ENCODE results near the gene CCDC40.

Gene CCDC40

DNA sequence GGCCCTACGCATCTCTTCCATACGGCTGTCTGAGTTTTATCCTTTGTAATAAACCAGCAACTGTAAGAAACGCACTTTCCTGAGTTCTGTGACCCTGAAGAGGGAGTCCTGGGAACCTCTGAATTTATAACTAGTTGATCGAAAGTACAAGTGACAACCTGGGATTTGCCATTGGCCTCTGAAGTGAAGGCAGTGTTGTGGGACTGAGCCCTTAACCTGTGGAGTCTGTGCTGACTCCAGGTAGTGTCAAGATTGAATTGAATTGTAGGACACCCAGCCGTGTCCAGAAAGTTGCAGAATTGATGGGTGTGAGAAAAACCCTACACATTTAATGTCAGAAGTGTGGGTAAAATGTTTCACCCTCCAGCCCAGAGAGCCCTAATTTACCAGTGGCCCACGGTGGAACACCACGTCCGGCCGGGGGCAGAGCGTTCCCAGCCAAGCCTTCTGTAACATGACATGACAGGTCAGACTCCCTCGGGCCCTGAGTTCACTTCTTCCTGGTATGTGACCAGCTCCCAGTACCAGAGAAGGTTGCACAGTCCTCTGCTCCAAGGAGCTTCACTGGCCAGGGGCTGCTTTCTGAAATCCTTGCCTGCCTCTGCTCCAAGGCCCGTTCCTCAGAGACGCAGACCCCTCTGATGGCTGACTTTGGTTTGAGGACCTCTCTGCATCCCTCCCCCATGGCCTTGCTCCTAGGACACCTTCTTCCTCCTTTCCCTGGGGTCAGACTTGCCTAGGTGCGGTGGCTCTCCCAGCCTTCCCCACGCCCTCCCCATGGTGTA lies 66.4 kb downstream of the CCDC40 start:
- no peak for DNase-seq (ENCODE audit: low spot score)

DNA sequence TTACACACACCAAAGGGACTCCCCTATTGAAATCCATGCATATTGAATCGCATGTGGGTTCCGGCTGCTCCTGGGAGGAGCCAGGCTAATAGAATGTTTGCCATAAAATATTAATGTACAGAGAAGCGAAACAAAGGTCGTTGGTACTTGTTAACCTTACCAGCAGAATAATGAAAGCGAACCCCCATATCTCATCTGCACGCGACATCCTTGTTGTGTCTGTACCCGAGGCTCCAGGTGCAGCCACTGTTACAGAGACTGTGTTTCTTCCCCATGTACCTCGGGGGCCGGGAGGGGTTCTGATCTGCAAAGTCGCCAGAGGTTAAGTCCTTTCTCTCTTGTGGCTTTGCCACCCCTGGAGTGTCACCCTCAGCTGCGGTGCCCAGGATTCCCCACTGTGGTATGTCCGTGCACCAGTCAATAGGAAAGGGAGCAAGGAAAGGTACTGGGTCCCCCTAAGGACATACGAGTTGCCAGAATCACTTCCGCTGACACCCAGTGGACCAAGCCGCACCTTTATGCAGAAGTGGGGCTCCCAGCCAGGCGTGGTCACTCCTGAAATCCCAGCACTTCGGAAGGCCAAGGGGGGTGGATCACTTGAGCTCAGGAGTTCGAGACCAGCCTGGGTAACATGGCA lies 67.1 kb downstream of the CCDC40 start:
- DNase-seq (ENCODE audit: low spot score) = no peak

GRCh38 chr17:80104321-80104955 lies 68.0 kb downstream of the CCDC40 start:
- DNase-seq (ENCODE audit: low spot score) = no peak

DNA sequence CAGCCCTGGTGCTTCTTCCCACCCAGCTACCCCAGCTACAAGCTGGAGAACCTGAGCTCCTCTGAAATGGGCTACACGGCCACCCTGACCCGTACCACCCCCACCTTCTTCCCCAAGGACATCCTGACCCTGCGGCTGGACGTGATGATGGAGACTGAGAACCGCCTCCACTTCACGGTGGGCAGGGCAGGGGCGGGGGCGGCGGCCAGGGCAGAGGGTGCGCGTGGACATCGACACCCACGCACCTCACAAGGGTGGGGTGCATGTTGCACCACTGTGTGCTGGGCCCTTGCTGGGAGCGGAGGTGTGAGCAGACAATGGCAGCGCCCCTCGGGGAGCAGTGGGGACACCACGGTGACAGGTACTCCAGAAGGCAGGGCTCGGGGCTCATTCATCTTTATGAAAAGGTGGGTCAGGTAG lies 68.5 kb downstream of the CCDC40 start:
- DNase-seq (ENCODE audit: low spot score) = no peak

GRCh38 chr17:80105762-80106161 lies 69.3 kb downstream of the CCDC40 start:
- no peak for DNase-seq (ENCODE audit: low spot score)

DNA sequence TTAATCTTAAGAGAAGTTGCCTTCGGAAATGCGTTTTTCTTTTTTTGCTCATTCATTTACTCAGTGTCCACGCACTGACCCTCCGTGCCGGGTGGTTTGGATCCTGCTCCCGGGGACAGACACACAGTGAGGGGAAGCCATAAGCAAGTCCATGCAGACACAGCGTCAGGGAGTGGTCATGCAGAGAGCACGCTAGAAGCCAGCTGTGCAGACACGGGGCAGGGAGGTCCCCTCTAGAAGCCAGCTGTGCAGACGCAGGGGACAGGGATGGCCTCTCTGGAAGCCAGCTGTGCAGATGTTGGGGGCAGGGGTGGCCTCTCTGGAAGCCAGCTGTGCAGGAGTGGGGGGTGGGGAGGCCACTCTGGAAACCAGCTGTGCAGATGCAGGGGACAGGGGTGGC lies 69.7 kb downstream of the CCDC40 start:
- DNase-seq (ENCODE audit: low spot score) = no peak

DNA sequence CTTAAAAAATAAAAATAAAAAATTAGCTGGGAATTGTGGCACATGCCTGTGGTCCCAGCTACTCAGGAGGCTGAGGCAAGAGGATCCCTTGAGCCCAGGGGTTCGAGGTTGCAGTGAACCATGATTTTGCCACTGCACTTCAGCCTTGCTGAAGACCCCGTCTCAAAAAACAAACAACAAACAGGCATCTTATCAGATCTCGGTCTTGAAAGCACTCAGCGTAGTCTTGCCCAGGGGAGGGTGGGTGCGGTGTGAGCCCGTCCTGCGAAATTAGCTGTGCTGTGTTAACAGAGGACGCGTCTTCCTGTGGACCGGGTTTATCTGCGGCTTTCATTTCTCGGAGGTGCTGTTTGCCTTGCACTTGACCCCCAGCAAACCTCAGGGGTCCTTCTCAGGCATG lies 70.3 kb downstream of the CCDC40 start:
- no peak for DNase-seq (ENCODE audit: low spot score)

GRCh38 chr17:80107231-80108021 lies 71.0 kb downstream of the CCDC40 start:
- no peak for DNase-seq (ENCODE audit: low spot score)

GRCh38 chr17:80108036-80108971 lies 71.9 kb downstream of the CCDC40 start:
- DNase-seq (ENCODE audit: low spot score) = no peak

- DNase-seq (ENCODE audit: low spot score) = no peak
Observed at GRCh38 chr17:80109066-80109660, 72.7 kb downstream of the CCDC40 start.

- no peak for DNase-seq (ENCODE audit: low spot score)
Observed at GRCh38 chr17:80109713-80110446, 73.4 kb downstream of the CCDC40 start.

DNA sequence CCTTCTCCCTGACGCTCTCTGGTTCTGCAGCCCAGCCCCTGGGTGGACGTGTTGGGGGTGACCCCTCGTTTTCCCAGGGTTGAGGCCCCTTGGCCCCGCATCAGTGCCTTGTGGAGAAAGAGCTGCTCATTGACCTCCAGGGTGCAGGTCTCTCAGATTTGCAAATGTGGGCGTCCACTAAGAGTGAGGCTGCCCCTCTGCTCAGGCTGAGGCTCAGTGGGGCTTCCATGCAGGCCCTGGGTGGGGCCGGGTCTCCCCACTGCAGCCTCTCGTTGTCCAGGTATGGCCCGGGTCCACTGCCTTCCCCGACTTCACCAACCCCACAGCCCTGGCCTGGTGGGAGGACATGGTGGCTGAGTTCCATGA lies 74.0 kb downstream of the CCDC40 start:
- no peak for DNase-seq (ENCODE audit: low spot score)

DNA sequence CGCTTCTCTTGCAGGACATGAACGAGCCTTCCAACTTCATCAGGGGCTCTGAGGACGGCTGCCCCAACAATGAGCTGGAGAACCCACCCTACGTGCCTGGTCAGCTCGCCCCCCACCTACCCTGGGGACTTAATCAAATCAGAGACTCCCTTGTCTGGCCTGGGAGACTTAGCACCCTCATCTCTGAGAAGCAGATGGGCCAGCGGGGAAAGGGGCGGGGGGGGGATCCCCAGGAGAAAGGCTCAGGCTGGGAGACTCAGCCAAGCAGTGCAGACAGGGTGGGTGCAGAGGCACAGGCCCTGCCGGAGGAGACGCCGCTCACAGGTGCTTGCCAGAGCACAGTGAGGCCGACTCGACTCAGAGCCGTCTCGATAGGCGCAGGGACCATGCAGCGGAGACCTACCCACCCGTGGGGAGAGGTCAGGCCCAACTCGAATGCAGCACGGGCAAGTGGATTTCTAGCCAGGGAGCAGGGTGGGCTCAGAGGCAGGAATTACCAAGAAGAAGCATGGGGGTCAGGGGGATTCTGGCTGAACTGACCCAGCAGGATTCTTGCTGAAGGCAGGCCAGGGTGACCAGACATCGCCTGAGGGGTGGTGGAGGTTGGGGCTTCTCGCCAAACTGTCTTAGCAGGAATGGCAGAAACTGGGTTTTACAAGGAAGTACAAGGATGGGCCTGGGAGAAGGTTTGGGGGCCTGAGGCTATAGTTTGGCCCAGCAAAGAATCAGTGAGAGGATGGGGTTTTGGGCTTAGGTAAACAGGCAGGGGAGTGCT lies 74.7 kb downstream of the CCDC40 start:
- DNase-seq (ENCODE audit: low spot score) = no peak

DNA sequence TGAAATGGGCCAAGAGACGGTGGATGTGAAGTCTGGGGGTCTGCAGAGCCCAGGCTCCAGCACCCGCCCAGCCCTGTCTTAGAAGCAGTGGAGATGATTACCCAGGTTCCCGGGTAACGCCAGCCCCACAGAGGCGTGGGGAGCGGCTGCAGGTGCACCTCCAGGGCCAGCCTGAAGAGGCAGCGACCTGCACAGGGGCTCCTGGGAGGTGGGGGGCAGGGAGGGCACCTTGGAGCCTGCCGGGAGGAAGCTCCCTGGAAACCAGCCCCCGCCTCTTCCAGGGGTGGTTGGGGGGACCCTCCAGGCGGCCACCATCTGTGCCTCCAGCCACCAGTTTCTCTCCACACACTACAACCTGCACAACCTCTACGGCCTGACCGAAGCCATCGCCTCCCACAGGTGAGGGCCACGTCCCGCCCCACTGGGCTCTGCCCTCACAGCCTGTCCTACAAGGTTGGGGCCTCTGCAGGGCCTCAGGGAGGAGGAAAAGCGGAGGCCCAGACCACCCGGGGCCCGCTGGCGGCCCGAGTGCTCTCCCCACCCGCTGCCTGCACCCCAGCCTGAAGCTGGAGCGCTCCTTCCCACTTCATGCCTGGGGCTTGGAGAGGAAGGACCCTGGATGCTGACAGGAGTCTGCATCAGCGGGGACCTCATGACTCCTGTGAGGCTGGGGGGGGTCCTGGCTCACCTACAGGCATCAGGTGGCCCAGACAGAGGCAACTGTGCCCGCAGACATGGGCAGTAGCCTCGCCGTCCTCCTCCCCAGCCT lies 75.4 kb downstream of the CCDC40 start:
- DNase-seq (ENCODE audit: low spot score) = no peak

DNA sequence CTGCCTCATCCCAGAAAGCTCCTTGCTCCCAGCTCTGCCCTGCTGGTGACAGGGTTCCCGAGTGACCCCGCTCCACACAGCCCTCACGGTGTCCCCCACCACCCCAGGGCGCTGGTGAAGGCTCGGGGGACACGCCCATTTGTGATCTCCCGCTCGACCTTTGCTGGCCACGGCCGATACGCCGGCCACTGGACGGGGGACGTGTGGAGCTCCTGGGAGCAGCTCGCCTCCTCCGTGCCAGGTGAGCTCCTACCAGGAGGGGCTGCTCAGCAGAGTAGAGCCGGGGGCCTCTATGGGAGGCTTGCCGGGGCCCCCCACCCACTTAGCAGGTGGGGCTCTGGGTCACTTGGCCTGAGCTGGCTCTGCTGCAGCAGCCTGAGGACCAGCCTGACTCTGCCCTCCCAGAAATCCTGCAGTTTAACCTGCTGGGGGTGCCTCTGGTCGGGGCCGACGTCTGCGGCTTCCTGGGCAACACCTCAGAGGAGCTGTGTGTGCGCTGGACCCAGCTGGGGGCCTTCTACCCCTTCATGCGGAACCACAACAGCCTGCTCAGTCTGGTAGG lies 76.1 kb downstream of the CCDC40 start:
- no peak for DNase-seq (ENCODE audit: low spot score)

- DNase-seq (ENCODE audit: low spot score) = no peak
Observed at GRCh38 chr17:80113033-80113484, 76.6 kb downstream of the CCDC40 start.

DNA sequence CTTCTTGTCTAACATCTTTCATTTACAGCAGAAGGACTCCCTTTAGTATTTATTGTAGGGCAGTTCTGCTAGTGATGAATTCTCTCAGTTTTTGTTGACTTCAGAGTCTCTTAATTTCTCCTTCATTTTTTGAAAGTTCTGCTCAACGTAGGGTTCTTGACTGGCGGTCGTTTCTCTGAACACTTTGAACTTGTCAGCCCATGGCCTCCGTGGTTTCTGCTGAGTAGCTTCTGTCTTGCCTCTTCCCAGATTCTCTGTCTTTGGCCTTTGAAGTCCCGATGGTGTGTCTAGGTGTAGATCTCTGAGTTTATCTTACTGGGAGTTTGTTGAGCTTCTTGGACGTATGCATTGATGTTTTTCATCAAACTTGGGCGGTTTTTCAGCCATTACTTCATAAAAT lies 78.3 kb downstream of the CCDC40 start:
- DNase-seq (ENCODE audit: low spot score) = no peak

DNA sequence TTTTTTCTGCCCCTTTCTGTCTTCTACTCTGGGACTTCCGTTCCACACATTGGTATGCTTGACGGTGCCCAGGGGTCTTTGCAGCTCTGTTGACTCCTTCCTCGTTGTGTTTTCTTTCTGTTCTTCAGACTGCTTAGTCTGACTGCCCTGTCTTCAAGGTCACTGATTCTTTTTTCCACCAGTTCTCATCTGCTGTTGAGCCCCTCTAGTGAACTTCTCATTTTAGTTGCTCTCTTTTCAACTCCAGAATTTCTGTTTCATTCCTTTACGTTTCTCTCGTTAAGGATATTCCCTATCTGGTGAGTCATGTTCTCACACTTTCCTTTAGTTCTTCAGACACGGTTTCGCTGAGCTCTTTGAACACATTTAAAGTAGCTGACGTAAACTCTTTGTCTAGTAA lies 78.7 kb downstream of the CCDC40 start:
- DNase-seq (ENCODE audit: low spot score) = no peak

All from hematopoietic multipotent progenitor cell treated with erythropoietin and hydrocortisone succinate and interleukin-3 and kit ligand, for 17 days (in vitro differentiated cells).